ENCODE data around the gene PPP3R1.
A peak's percentile ranks its signal among the peaks of the same experiment; 100 is the strongest.

PPP3R1 gene

GRCh38 chr2:68230241-68231060 is 21.9 kb downstream of the PPP3R1 start:
- no peak for DNase-seq

- DNase-seq = no peak
Observed at GRCh38 chr2:68226794-68227193, 25.5 kb downstream of the PPP3R1 start.

- peak; percentile 33 to 71 for DNase-seq
Observed at GRCh38 chr2:68225119-68225632, 27.2 kb downstream of the PPP3R1 start.

GRCh38 chr2:68223419-68223818 is 28.9 kb downstream of the PPP3R1 start:
- no peak for DNase-seq

GRCh38 chr2:68222287-68222686 is 30.0 kb downstream of the PPP3R1 start:
- DNase-seq = no peak

GRCh38 chr2:68218343-68218901 is 33.9 kb downstream of the PPP3R1 start:
- no peak for DNase-seq

GRCh38 chr2:68217729-68218128 is 34.6 kb downstream of the PPP3R1 start:
- DNase-seq = no peak

GRCh38 chr2:68216454-68217310 is 35.6 kb downstream of the PPP3R1 start:
- no peak for DNase-seq

- no peak for DNase-seq
Observed at GRCh38 chr2:68214381-68214780, 38.0 kb downstream of the PPP3R1 start.

GRCh38 chr2:68206793-68207192 is 45.5 kb downstream of the PPP3R1 start:
- no peak for DNase-seq

- DNase-seq = no peak
Observed at GRCh38 chr2:68203587-68203986, 48.7 kb downstream of the PPP3R1 start.

GRCh38 chr2:68200157-68200787 is 52.1 kb downstream of the PPP3R1 start:
- DNase-seq = no peak

- DNase-seq = no peak
Observed at GRCh38 chr2:68196120-68196716, 56.1 kb downstream of the PPP3R1 start.

GRCh38 chr2:68195096-68195495 is 57.2 kb downstream of the PPP3R1 start:
- DNase-seq = no peak

- peak in 1 of 2 experiments; percentile 23 for DNase-seq
Observed at GRCh38 chr2:68193787-68194372, 58.5 kb downstream of the PPP3R1 start.

- DNase-seq = no peak
Observed at GRCh38 chr2:68193144-68193543, 59.2 kb downstream of the PPP3R1 start.

GRCh38 chr2:68190991-68191731 is 61.2 kb downstream of the PPP3R1 start:
- DNase-seq = peak in 1 of 2 experiments; percentile 33

- DNase-seq = no peak
Observed at GRCh38 chr2:68189991-68190784, 62.1 kb downstream of the PPP3R1 start.

GRCh38 chr2:68188831-68189230 is 63.5 kb downstream of the PPP3R1 start:
- no peak for DNase-seq

- DNase-seq = no peak
Observed at GRCh38 chr2:68187329-68187728, 65.0 kb downstream of the PPP3R1 start.

Data from SW 1271 (cell line).